HCT116 (cell line): Measurements from ENCODE around the gene GP1BB.

Source experiments
- EZH2phosphoT487 ChIP-seq: fragments of 200-600 bp; IDR thresholded peaks from 2 replicates; pipeline ENCODE4 v1.6.1; 2018; ENCODE audit warnings: antibody characterized with exemption, borderline replicate concordance
- POLR2A ChIP-seq: IDR thresholded peaks from 2 replicates; pipeline ENCODE4 v1.7.0; 2011; ENCODE audit warnings: borderline replicate concordance; ENCODE audit not compliant: insufficient read depth, insufficient read length; ENCODE audit errors: extremely low read depth
- RAD21 ChIP-seq: IDR thresholded peaks from 2 replicates; pipeline ENCODE4 v1.6.1; 2012; ENCODE audit warnings: low read depth, mild to moderate bottlenecking
- SRF ChIP-seq: IDR thresholded peaks from 2 replicates; pipeline ENCODE4 v1.6.1; 2012; ENCODE audit warnings: low read depth
- YY1 ChIP-seq: IDR thresholded peaks from 2 replicates; pipeline ENCODE4 v1.6.1; 2011; ENCODE audit warnings: low read length, low read depth, moderate library complexity, mild to moderate bottlenecking; ENCODE audit not compliant: insufficient replicate concordance; ENCODE audit errors: extremely low read depth
- TF ChIP-seq, protein P1 (sequence below), 3 experiments: fragments of 200-600 bp in 1 of 3; sonication (generic) in 1 of 3; IDR thresholded peaks in 2 of 3; conservative IDR thresholded peaks in 1 of 3; 2 replicates each; pipeline ENCODE4 v1.5.1; 2012 to 2017; ENCODE audit warnings: low read depth in 2 of 3, low read length in 2 of 3, antibody characterized with exemption in 1 of 3, borderline replicate concordance in 1 of 3, control low read depth in 1 of 3, mild to moderate bottlenecking in 1 of 3, mixed read lengths in 1 of 3, mixed run types in 1 of 3, moderate library complexity in 1 of 3; ENCODE audit not compliant: insufficient read depth in 1 of 3
- TF ChIP-seq, protein P2 (sequence below): IDR thresholded peaks from 2 replicates; pipeline ENCODE4 v1.6.1; 2011; ENCODE audit warnings: mild to moderate bottlenecking, low read length, moderate library complexity; ENCODE audit not compliant: insufficient replicate concordance; ENCODE audit errors: extremely low read depth

DNA sequence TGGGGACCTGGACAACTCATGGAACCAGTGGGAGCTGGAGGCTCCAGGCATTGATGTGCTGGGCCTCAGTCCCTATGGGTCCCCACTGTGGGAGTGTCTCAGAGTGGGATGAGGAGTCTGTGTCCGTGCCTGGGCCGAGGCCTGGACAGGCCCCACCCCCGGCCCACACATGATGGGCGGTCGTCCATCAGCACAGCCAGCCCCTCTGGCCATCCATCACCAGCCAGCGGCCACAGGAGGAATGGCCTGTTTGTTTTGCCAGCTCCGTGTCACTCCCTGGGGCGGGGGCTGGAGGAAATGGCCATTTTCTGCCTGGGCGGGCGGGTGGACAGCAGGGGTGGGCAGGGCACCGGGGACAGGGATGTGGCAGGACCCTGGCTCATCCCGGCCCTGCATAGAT, 24.2 kb downstream of the GP1BB start:
- TF ChIP-seq SRF = no peak
- TF ChIP-seq, protein P1, sequence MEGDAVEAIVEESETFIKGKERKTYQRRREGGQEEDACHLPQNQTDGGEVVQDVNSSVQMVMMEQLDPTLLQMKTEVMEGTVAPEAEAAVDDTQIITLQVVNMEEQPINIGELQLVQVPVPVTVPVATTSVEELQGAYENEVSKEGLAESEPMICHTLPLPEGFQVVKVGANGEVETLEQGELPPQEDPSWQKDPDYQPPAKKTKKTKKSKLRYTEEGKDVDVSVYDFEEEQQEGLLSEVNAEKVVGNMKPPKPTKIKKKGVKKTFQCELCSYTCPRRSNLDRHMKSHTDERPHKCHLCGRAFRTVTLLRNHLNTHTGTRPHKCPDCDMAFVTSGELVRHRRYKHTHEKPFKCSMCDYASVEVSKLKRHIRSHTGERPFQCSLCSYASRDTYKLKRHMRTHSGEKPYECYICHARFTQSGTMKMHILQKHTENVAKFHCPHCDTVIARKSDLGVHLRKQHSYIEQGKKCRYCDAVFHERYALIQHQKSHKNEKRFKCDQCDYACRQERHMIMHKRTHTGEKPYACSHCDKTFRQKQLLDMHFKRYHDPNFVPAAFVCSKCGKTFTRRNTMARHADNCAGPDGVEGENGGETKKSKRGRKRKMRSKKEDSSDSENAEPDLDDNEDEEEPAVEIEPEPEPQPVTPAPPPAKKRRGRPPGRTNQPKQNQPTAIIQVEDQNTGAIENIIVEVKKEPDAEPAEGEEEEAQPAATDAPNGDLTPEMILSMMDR (IDR thresholded peaks at IDR 0.05 in 2 of 3, conservative IDR thresholded peaks at IDR 0.05 in 1 of 3; ENCODE audit: borderline replicate concordance in 1 of 3, insufficient read depth in 1 of 3, low read depth in 2 of 3, low read length in 2 of 3) = no peak
- TF ChIP-seq, protein P2, sequence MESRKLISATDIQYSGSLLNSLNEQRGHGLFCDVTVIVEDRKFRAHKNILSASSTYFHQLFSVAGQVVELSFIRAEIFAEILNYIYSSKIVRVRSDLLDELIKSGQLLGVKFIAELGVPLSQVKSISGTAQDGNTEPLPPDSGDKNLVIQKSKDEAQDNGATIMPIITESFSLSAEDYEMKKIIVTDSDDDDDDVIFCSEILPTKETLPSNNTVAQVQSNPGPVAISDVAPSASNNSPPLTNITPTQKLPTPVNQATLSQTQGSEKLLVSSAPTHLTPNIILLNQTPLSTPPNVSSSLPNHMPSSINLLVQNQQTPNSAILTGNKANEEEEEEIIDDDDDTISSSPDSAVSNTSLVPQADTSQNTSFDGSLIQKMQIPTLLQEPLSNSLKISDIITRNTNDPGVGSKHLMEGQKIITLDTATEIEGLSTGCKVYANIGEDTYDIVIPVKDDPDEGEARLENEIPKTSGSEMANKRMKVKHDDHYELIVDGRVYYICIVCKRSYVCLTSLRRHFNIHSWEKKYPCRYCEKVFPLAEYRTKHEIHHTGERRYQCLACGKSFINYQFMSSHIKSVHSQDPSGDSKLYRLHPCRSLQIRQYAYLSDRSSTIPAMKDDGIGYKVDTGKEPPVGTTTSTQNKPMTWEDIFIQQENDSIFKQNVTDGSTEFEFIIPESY = no peak
- no peak for TF ChIP-seq RAD21
- no peak for TF ChIP-seq POLR2A
- no peak for TF ChIP-seq YY1
- TF ChIP-seq EZH2phosphoT487 = no peak
